K562 (cell line): ENCODE data around the gene GPR108. TPM values are rescaled to one million over a fixed set of nuclear protein-coding genes. Genes with fewer than 3 reads are reported as not detected.

Source experiments
- ATAC-seq: fragments of 200-7000 bp; cut with Tn5 transposase; 3 replicates; pipeline ENCODE4 v1.9.1; 2020; ENCODE audit warnings: moderate library complexity
- BruUV-seq: library from RNA; stranded (reverse); fragments of 400-500 nt; replicated peaks from 2 replicates; lab custom pipeline; 2021; lab: Mats Ljungman, UMichigan
- CTCF ChIA-PET: fragments of 300-600 bp; formaldehyde crosslinking; extraction: SDS; loops from one replicate; lab custom pipeline; 2021; ENCODE audit warnings: low intra/inter-chr PET ratio; lab: Yijun Ruan, JAX
- POLR2A ChIA-PET: fragments of 300-600, 350-650 bp; sonication (Branson Sonifier 250); formaldehyde crosslinking; extraction: SDS; loops from one replicate; lab custom pipeline; 2021; ENCODE audit warnings: antibody characterized with exemption, inconsistent platforms; lab: Yijun Ruan, JAX
- DNase-seq, 4 experiments: peaks; one replicate each; pipeline versions ENCODE4 v3.0.0 to v3.0.0-alpha.2; 2011 to 2018; ENCODE audit warnings: low spot score in 3 of 4, mixed read lengths in 3 of 4; ENCODE audit errors: extremely low read depth in 1 of 4
- FAIRE-seq: peaks from 2 replicates; lab custom pipeline; 2011; peaks lifted over from hg19 to GRCh38; lab: Jason Lieb, UNC
- H2AFZ ChIP-seq: 2 replicates; pipeline ENCODE4 v1.6.0; 2011; ENCODE audit warnings: low read depth, low read length, control low read depth, inconsistent platforms
- H3K27ac ChIP-seq: fragments of 200-600 bp; 3 replicates; pipeline ENCODE4 v1.8.0; 2011; ENCODE audit warnings: low read depth, mild to moderate bottlenecking, control low read depth, inconsistent platforms, low read length, moderate library complexity, mixed read lengths; ENCODE audit errors: extremely low read depth
- H3K27me3 ChIP-seq, 2 experiments: fragments of 300-600 bp in 1 of 2; 2 replicates in 1 of 2; 3 replicates in 1 of 2; pipeline versions ENCODE4 v1.6.0 to v1.8.0; 2011; ENCODE audit warnings: inconsistent platforms in 2 of 2, low read length in 2 of 2, mild to moderate bottlenecking in 1 of 2, mixed read lengths in 1 of 2, moderate library complexity in 1 of 2; ENCODE audit not compliant: control insufficient read depth in 2 of 2, insufficient read depth in 2 of 2
- H3K36me3 ChIP-seq: fragments of 300-600 bp; 3 replicates; pipeline ENCODE4 v1.8.0; 2011; ENCODE audit warnings: mild to moderate bottlenecking, low read length, inconsistent platforms; ENCODE audit not compliant: control insufficient read depth, insufficient read depth
- H3K4me1 ChIP-seq, 2 experiments: fragments of 200-600 bp in 1 of 2; replicated peaks in 1 of 2; 2 replicates in 1 of 2; 3 replicates in 1 of 2; pipeline versions ENCODE4 v1.5.1 to v1.8.0; 2011; ENCODE audit warnings: inconsistent platforms in 2 of 2, low read length in 2 of 2, mild to moderate bottlenecking in 1 of 2, mixed read lengths in 1 of 2, moderate library complexity in 1 of 2; ENCODE audit not compliant: control insufficient read depth in 2 of 2, insufficient read depth in 2 of 2
- H3K4me2 ChIP-seq: 2 replicates; pipeline ENCODE4 v1.6.1; 2011; ENCODE audit warnings: low read length, control low read depth, inconsistent platforms, mixed read lengths; ENCODE audit not compliant: insufficient read depth
- H3K4me3 ChIP-seq: fragments of 200-600 bp; sonication (generic), shearing (Covaris generic); 2 replicates; pipeline ENCODE4 v1.5.1; 2016; ENCODE audit warnings: control low read depth, inconsistent platforms
- H3K79me2 ChIP-seq: fragments of 200-600 bp; 3 replicates; pipeline ENCODE4 v1.8.0; 2011; ENCODE audit warnings: low read length, inconsistent platforms; ENCODE audit not compliant: control insufficient read depth, insufficient read depth
- H3K9ac ChIP-seq, 2 experiments: 2 replicates each; pipeline versions ENCODE4 v1.6.0 to v1.6.1; 2011; ENCODE audit warnings: low read depth in 2 of 2, low read length in 2 of 2, control low read depth in 1 of 2, inconsistent platforms in 1 of 2, mild to moderate bottlenecking in 1 of 2, mixed read lengths in 1 of 2; ENCODE audit not compliant: insufficient read depth in 1 of 2
- H3K9me1 ChIP-seq: one replicate; pipeline ENCODE4 v1.6.0; 2011; ENCODE audit warnings: inconsistent platforms, mild to moderate bottlenecking, low read length, moderate library complexity; ENCODE audit not compliant: control insufficient read depth, insufficient read depth
- H3K9me3 ChIP-seq: replicated peaks from 2 replicates; pipeline ENCODE4 v1.5.1; 2011; ENCODE audit warnings: low read depth, low read length, inconsistent platforms; ENCODE audit not compliant: control insufficient read depth, insufficient read depth
- H4K20me1 ChIP-seq: replicated peaks from 2 replicates; pipeline ENCODE4 v1.6.1; 2011; ENCODE audit warnings: low read length, inconsistent platforms, mixed read lengths; ENCODE audit not compliant: control insufficient read depth, insufficient read depth
- HDAC3 ChIP-seq: fragments of 450-650 bp; IDR thresholded peaks from 2 replicates; pipeline ENCODE4 v1.6.1; 2018; ENCODE audit warnings: borderline replicate concordance, mild to moderate bottlenecking, moderate library complexity; ENCODE audit not compliant: partially characterized antibody
- ZNF407 ChIP-seq: fragments of 450-650 bp; IDR thresholded peaks from 2 replicates; pipeline ENCODE4 v1.6.1; 2016; ENCODE audit warnings: low read depth
- WGBS: fragments of 100-300 bp; shearing (Covaris generic); methylation state at CpG from one replicate; pipeline ENCODE4 v1.1.6; 2016; ENCODE audit warnings: low coverage, mixed read lengths; ENCODE audit not compliant: insufficient coverage; ENCODE audit errors: missing lambda C conversion rate; 5-methylcytosine and 5-hydroxymethylcytosine counted together
- in situ Hi-C: fragments of 300-500 bp; cut with MboI; formaldehyde crosslinking; loops from 4 replicates; pipeline ENCODE4 v1.15.0; 2018; ENCODE audit warnings: inconsistent platforms, mixed read lengths
- intact Hi-C: fragments of 100-400 bp; cut with micrococcal nuclease; formaldehyde crosslinking; loops from 2 replicates; pipeline ENCODE4 v1.14.2; 2022
- polyA plus RNA-seq, 8 experiments: library from polyadenylated mRNA; depleted of rRNA in 4 of 8; stranded (reverse) in 5 of 8; unstranded in 3 of 8; fragments of >200 nt; fragmentation: Nextera tagmentation in 2 of 8; fragmentation: Illumina TruSeq in 1 of 8; extraction: Ambion mirVana in 2 of 8; extraction: Trizol in 1 of 8; gene quantifications; 2 replicates each; pipeline versions ENCODE4 v1.2.1 to v1.2.3, GENCODE V29; 2011 to 2014; ENCODE audit warnings: inconsistent platforms in 1 of 8, missing spikeins in 1 of 8
- total RNA-seq, 7 experiments: library from RNA; depleted of rRNA in 6 of 7; stranded (reverse); fragments of >200 nt in 6 of 7; fragmentation: Illumina TruSeq in 2 of 7; extraction: Trizol in 2 of 7; gene quantifications; 2 replicates each; pipeline versions ENCODE4 v1.2.1 to v1.2.3, GENCODE V29; 2011 to 2021; ENCODE audit warnings: low replicate concordance in 1 of 7

Gene GPR108
- total and polyA plus RNA-seq, 9 of the 15 experiments (the other 6 are each of a cell fraction or from before 2014, with no cell fraction given): 2.4 to 33.2 (median 24.4) TPM

DNA sequence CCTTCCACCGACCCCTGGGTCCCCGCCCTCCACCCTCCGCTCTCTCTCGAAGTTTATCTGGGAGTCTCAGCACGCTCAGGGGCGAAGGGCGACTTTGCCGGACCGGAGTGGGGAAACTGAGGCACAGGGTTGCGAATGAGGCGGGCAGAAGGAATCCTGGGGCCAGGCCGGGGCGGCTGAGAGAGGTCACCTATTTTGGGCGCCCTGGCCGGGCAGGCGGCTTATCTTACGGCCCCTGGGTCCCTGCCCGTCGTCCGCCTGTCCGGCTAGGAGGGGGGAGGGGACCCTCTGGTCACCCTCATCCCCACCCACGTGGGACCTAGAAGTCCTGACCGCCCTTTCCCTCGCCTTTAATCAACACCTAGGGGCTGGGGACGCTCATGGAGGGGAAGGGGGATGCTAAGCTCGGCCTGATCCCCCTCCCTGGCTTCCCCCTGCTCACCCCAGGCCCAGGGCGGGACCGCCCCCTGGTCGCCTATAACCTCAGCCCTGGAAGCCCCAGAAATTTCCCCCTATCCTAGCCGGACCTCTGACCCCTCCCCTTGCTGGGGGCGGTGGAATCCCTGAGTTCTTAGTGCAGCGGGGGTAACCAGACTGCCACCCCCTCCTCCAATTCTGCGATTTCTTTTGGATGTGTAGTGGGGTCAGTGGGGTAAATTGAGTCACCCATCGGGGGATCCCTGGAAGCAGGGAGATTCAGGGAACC, 2.7 kb upstream of the GPR108 start:
- peak overlapping the region; percentile 87 for H3K4me2 ChIP-seq
- peaks cover 30 to 69% of the 10 kb centered on the region in 2 experiments for H3K4me1 ChIP-seq
- ATAC-seq: peak; percentile 11; the same call in 2 of the 3 replicates
- no peak for FAIRE-seq
- H3K27ac ChIP-seq: peak overlapping the region; percentile 85
- H3K9ac ChIP-seq: peak overlapping the region; percentile 82 to 97
- TSS peak; percentile 74 for BruUV-seq
- no peaks in the 10 kb centered on the region for H4K20me1 ChIP-seq
- intact Hi-C loops (loop anchor here (2.0 to 10.0 kb wide), 3 partner anchors 27 to 225 kb away; partner anchors contain the start of gene SH2D3A), in situ Hi-C loops (no loop called here)
- no peaks in the 10 kb centered on the region for H3K9me3 ChIP-seq
- 2% methylated on average over 32 of the region's 34 CpGs for WGBS
- peak overlapping the region; percentile 80 for H2AFZ ChIP-seq
- H3K79me2 ChIP-seq: peaks cover 42% of the 10 kb centered on the region
- H3K4me3 ChIP-seq: peak overlapping the region; percentile 87
- DNase-seq: peak; percentile 68 to 85 (median 80)
- H3K27me3 ChIP-seq: no peaks in the 10 kb centered on the region
- POLR2A ChIA-PET: interaction anchor here (0.7 kb wide), 1 partner anchor 18 kb away, joined by 3 read pairs; no protein-coding TSS in a partner anchor
- peaks cover 44% of the 10 kb centered on the region; the same call in 2 of the 3 replicates for H3K36me3 ChIP-seq
- CTCF ChIA-PET: interaction anchor here (2.8 kb wide), 1 partner anchor 123 kb away, joined by 16 read pairs; no protein-coding TSS in a partner anchor
- H3K9me1 ChIP-seq: no peaks in the 10 kb centered on the region
- TF ChIP-seq HDAC3: no peak
- TF ChIP-seq ZNF407: no peak
